NCI-H2081 (cell line): ENCODE data around the gene STT3B.
"Not testable (repeated sequence)": the region's sequence is repeated elsewhere in the genome, so short reads cannot be mapped to it uniquely, and the experiment has no call there.

Experiments
- DNase-seq, 2 experiments: peaks; one replicate each; lab custom pipeline; 2025; lab: John Stamatoyannopoulos, UW

STT3B gene

GRCh38 chr3:31532587-31533168, at the start of gene STT3B:
STT3B (plus strand) TSS chr3:31532925; CDS start chr3:31532999, 74 bp downstream.
- DNase-seq: peak in 1 of 2 experiments; percentile 80

- no peak for DNase-seq
Observed at GRCh38 chr3:31483776-31484175, 48.9 kb upstream of the STT3B start.

DNA sequence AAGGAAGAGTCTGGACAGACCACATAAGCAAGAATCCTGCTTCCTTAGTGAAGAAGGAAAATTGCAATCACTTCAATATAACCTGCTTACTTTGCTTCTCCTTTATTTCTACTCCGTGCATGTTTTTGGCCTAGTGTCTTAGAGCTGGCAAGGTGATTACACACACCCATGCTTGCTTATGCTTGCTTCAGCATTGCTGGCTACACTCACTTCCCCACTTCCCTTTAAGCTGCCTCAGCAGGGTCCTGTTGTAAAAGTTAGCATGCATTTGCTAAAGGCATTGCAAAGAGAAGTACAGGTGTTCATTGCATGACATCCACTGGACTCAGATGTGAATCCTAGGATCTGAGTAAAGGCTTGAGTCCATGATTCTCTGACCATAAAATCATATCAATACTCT, 47.5 kb upstream of the STT3B start:
- DNase-seq: no peak

GRCh38 chr3:31486865-31487533, 45.7 kb upstream of the STT3B start:
- no peak for DNase-seq

GRCh38 chr3:31488475-31489017, 44.2 kb upstream of the STT3B start:
- no peak for DNase-seq

- no peak for DNase-seq
Observed at GRCh38 chr3:31490502-31490901, 42.2 kb upstream of the STT3B start.

DNA sequence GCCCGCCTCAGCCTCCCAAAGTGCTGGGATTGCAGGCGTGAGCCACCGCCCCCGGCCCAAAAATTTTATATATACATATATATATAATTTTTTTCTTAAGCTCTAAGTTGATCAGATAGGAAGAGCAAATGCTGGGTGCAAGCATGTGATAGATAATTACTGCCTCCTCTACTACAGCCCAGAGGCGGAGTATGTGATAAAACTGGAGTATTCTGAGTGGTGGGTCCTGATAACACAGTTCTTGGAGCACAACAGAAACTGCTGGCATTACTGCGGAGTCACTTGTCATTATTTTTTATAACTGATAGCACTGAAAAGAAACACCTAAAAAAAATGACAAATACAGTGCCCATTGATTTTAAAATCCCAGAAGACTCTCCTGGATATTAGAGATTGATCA, 41.1 kb upstream of the STT3B start:
- DNase-seq: no peak

DNA sequence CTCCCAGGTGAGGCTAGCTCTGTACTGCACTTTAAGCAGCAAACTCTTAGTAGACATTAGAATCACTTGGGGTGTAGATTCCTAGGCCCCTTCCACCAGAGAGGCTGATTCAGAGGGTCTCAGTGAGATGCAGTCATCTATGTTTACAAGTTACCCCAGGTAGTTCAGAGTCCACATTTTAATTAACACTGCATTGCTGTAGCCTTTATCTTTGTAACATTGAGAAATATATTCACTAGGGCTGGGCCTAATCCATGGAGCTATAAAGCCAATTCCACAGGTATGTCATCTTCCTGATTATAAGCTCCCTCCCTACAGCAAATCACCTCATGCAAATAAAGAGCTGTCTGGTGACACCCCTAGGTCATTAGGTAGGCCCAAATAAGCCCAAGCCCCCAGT, 39.6 kb upstream of the STT3B start:
- no peak for DNase-seq

DNA sequence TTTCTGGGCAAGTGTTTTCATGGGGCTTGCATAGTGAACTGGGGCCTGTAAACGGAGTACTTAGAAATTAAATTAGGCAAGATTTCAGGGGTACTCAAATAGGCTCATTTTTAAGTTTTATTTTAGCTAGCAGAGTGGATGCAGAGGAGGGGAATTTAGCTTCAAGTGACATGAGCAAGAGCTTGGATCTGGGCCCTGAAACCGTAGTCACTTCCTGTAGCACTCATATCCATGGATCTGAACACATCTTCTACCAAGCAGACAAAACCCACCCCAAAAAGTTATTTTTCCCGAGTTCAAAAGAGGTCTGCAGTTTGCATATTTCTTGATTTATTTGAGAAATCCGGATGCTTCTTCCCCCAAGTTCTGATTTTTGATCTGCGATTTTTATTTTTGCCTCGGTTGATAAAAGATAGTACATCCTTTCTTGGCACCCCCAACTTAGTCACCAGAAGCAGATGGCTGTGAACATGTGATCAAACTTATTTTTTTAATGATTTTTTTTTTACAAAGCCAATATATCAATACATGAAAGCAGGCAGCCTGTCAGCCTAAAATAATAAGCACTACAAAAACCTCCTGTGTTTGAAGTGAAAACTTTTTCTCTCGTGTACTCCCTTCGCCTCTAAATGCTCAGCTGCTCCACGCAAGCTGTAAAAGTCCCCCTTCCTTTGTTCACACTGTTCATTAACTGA, 36.6 kb upstream of the STT3B start:
- DNase-seq: no peak

DNA sequence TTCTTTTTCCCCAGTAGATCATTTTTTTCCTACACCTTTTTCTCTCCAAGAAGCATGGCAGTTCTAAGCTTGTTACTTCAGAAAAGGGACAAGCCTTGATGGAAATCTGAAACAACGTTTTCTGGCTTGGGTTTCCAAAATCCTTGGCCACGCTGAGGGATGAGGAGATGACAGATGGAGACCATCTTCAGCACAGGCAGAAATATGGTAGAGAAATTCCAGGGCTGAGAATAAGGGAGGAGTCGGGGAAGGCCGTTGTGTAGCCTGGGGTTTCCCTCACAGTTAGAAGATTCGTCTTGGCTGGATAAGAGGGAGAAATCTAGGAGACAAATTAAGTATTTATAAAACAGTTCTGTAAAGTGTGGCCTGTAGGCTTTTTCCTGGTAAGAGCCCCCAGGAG, 33.9 kb upstream of the STT3B start:
- no peak for DNase-seq

GRCh38 chr3:31499281-31499680, 33.4 kb upstream of the STT3B start:
- DNase-seq: no peak

DNA sequence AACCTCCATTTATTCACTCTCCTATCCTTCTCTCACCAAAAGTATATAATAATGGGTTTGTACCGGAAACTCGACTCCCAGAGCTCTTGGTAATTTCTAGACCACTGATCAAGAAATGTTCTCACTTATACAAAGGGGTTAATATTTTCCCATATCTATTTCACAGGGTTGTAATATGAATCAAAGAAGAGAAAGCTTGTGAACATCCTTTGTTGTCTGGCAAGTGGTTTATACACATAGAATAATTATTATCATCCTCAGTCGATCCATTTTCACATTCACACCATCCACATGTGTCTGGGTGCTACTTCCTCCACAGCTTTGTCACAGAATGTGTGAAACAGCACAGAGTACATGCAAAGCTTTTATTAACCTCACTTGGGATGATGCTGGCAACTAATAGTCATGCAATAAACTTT, 29.9 kb upstream of the STT3B start:
- DNase-seq: no peak

DNA sequence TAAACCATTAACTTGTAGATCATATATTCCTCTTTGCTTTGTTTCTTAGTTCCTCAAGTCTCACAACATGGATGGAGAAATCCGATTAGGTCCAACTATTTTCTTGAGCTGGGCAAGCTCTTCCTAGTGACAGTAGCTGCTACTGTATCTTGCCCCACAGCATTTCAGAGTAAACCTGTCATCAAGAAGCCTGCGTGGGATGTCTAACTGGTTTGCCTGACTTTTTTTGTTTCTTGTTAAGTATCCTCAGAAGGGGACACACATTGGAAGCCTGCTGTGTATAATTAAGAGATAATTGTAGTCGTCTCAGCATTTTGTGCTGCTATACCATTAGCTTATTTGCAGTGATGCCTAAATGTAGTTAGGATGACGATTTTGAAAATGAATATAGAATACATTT, 29.3 kb upstream of the STT3B start:
- DNase-seq: no peak

- no peak for DNase-seq
Observed at GRCh38 chr3:31504230-31504629, 28.5 kb upstream of the STT3B start.

DNA sequence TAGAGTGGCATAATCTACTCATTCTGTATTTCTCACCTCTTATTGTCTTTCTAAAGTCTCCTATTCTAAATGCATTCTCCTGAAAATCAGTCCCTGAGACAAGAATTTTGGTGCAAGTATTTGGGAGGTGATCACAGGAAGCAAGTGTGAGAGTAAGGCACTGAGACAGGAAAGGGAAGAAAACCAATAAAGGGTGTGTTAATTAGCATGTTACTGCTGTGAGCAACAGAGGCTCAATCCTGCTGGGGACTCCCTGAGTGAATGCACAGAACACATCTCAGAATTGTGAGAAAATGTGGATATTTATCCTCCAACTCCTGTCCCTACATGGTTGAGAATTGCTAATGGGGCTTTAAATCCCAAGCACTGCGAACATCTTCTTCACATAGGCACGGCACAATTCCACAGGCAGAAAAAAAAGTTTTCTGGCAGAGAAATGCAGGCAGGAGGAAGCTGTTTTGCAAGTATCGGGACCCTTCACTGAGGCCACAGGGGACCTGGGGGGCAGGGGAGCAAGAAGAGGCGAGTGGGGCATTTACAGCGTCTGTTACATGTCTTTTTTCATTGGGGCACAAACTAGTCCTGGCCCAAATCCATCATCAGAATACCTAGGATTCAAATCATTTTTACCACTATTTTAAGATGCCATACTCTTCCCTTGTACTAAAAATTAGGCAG, 27.2 kb upstream of the STT3B start:
- no peak for DNase-seq

- not testable (repeated sequence) for DNase-seq
Observed at GRCh38 chr3:31506515-31506914, 26.2 kb upstream of the STT3B start.

DNA sequence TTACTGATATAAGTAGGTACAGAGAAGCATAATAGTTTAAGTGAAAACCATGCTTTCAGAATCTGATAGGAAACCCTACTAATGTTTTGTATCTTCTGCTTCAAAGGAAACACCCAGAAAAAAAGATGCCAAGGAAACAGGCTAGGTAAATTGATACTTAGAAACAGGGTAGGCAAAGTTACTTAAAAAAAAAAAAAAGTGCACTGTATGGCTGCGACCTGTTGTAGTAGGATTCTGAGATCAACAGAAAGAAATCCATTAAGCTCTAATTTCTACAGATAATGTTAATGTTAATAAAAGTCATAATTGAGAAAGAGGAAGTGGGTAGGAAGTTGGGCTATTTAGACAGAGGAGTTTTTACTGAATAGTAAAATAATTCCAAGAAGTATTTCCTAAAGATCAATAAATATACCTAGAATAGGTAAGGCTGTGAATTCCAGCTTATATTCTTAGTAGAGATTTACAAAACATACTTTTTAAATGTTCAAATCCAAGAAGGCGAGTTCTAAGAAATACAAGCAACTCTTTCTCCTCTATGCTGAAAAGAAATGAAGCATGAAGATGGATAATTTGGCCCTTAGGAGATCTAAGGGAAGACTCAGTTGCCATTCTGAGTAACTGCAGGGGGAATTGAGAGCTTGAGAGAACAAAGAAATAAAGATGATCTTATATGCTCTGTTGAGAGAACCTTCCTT, 24.1 kb upstream of the STT3B start:
- DNase-seq: no peak

DNA sequence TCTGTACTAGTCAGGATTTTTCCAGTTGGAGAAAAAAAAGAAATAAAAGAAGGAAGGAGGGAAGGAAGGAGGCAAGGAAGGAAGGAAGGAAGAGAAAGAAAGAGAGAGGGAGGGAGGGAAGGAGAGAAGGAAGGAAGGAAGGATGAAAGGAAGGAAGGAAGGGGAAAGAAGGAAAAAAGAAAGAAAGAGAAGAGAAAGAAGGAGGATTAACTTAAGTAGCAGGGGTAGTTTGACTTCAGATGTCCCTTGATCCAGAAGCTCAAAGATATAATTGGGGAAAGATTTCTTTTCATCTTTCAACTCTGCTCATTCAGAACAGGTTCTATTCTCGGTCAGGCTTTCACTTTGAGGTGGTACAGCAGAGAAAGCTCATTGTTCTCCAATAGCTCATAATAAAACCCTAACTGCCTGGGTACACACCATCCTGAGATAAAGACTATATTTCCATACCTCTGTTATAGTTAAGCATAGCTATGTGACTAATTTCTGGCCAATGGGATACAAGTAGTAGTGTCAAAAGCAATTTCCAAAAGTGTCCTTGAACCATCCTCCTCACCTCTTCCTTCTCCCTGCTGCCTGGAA, 23.5 kb upstream of the STT3B start:
- DNase-seq: no peak

- no peak for DNase-seq
Observed at GRCh38 chr3:31514570-31514969, 18.2 kb upstream of the STT3B start.

DNA sequence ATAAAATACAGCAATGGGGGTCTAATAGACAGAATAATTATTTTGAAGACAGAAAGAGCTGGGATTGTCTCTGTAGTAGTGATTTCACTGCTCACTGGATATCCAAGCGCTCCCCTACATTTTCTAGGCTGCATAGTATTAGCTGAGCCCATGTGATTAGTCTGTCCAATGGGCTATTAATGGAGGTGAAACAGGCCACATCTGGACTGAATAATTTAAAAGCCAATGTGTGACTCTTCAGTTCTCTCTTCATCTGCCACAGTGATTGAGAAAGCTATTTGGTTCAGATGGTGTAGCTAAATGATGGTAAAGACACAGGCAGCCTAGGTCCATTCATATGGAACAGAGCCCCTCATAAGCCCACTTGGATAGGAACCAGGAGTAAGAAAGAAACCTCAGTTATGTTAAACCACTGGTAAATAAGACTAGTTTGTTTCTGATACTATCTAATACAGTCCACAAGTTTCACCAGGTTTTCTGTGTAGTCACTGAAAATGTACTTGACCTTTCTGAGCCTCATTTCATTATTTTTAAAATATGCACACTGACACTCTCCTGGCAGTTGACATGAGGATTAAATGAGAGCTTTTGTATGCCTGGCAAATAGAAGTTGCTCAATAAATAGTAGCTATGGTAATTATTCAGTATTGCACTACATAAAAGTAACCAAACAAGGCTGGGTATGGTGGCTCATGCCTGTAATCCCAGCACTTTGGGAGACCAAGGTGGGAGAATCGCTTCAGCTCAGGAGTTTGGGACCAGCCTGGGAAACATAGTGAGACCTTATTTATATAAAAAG, 17.0 kb upstream of the STT3B start:
- DNase-seq: no peak

DNA sequence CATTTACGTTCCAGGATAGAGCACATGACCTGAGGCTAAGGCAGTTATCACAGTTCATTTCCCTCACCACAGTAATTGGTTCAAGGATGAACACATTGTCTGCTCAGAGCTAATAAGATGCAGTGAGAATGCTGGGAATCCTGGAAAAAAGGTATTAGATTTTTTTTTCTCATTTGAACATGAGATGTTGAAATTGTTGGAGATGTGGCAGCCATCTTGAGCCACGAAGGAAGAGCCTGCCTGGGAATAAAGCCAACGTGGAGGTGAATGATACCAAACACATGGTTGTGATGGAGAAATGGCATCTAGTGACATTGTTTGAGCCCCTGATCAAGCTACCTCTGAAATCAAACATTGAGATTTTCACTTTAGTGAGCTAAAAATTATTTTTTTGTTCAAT, 16.0 kb upstream of the STT3B start:
- no peak for DNase-seq
